Endodermal cell (in vitro differentiated cells): Measurements from ENCODE around the gene TMEM80. TPM values are rescaled to one million over a fixed set of nuclear protein-coding genes. Genes with fewer than 3 reads are reported as not detected.
"Not testable (repeated sequence)": the region's sequence is repeated elsewhere in the genome, so short reads cannot be mapped to it uniquely, and the experiment has no call there.

ENCODE experiments used
- DNase-seq: peaks from one replicate; pipeline ENCODE4 v3.0.0-alpha.2; 2017
- H3K27ac ChIP-seq: 2 replicates; pipeline ENCODE4 v1.5.1; 2013; ENCODE audit warnings: mild to moderate bottlenecking, low read depth, low read length, moderate library complexity
- H3K27me3 ChIP-seq: 2 replicates; pipeline ENCODE4 v1.6.1; 2013; ENCODE audit warnings: mild to moderate bottlenecking, low read length, moderate library complexity; ENCODE audit not compliant: insufficient read depth, control insufficient read depth, poor library complexity, severe bottlenecking
- H3K36me3 ChIP-seq: 2 replicates; pipeline ENCODE4 v1.7.0; 2013; ENCODE audit warnings: mild to moderate bottlenecking, low read length, moderate library complexity; ENCODE audit not compliant: control insufficient read depth, insufficient read depth
- H3K4me1 ChIP-seq: one replicate; pipeline ENCODE4 v1.7.0; 2013; ENCODE audit warnings: low read length; ENCODE audit not compliant: control insufficient read depth, insufficient read depth
- H3K4me3 ChIP-seq: 2 replicates; pipeline ENCODE4 v1.5.1; 2013; ENCODE audit warnings: mild to moderate bottlenecking, low read length, moderate library complexity
- H3K9ac ChIP-seq: 2 replicates; pipeline ENCODE4 v1.6.1; 2013; ENCODE audit warnings: mild to moderate bottlenecking, low read length, moderate library complexity; ENCODE audit not compliant: poor library complexity, severe bottlenecking; ENCODE audit errors: extremely low read depth
- H3K9me3 ChIP-seq: 2 replicates; pipeline ENCODE4 v1.6.1; 2013; ENCODE audit warnings: mild to moderate bottlenecking, low read length, moderate library complexity; ENCODE audit not compliant: control insufficient read depth
- H3K27ac Mint-ChIP-seq: 2 replicates; pipeline ENCODE4 v1.8.0; 2020; ENCODE audit warnings: mixed read lengths
- H3K27me3 Mint-ChIP-seq: 2 replicates; pipeline ENCODE4 v1.8.0; 2021; ENCODE audit warnings: mild to moderate bottlenecking, mixed read lengths; ENCODE audit not compliant: insufficient read depth
- H3K36me3 Mint-ChIP-seq: 2 replicates; pipeline ENCODE4 v1.8.0; 2020; ENCODE audit warnings: low read depth, mixed read lengths
- H3K4me1 Mint-ChIP-seq: 2 replicates; pipeline ENCODE4 v1.8.0; 2020; ENCODE audit warnings: mixed read lengths
- H3K4me3 Mint-ChIP-seq: 2 replicates; pipeline ENCODE4 v1.8.0; 2020; ENCODE audit warnings: mild to moderate bottlenecking, moderate library complexity, mixed read lengths
- H3K9me3 Mint-ChIP-seq: 2 replicates; pipeline ENCODE4 v1.8.0; 2020; ENCODE audit warnings: mild to moderate bottlenecking, mixed read lengths
- WGBS, 2 experiments: methylation state at CpG; one replicate each; pipeline versions ENCODE4 v1.1.5 to v1.1.7; 2013; ENCODE audit warnings: missing lambda C conversion rate in 2 of 2, mixed read lengths in 1 of 2; ENCODE audit not compliant: insufficient coverage in 1 of 2, insufficient read length in 1 of 2; 5-methylcytosine and 5-hydroxymethylcytosine counted together
- total RNA-seq, 2 donors: library from RNA; stranded (reverse); fragmentation: NEBNext Ultra II Directional in 1 of 2; extraction: Animal tissue kit (Norgen Biotek cat#: 25700) in 1 of 2; gene quantifications; 2 replicates in 1 of 2; 3 replicates in 1 of 2; pipeline ENCODE4 v1.2.1, GENCODE V29; 2021
- TF ChIP-seq, protein P1 (sequence below): fragments of 200-600 bp; sonication (generic); conservative IDR thresholded peaks from 2 replicates; pipeline ENCODE4 v1.5.0; 2021; ENCODE audit warnings: antibody characterized with exemption, mild to moderate bottlenecking

Gene TMEM80
- total RNA-seq, 2 donors from 2014 or later: 13.2 to 19.1 TPM

DNA sequence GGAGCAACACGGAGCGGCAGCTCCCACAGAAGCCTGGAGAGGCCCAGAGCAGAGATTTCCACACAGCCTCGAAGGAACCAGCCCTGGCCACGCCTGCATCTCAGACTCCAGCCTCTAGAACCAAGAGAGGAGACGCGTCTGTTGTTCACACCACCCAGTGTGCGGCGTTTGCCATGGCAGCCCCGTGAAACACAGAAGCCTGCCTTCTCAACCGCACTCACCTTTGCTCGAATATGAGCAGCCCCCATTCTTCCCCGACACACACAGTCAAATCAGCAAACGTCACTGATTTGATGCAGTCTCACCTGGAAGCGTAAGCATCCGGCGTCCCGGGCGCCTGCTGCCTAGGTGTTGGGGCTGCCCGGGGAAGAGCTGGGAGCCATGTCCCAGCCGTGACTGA lies 37.5 kb downstream of the TMEM80 start:
- Mint-ChIP-seq H3K9me3 (peaks cover 14% of the 10 kb centered on the region), H3K36me3 (peaks cover 3% of the 10 kb centered on the region), H3K27me3 (peaks cover 12% of the 10 kb centered on the region), H3K4me1 (no peaks in the 10 kb centered on the region), H3K4me3 (no peak overlapping the region), H3K27ac (no peak overlapping the region)
- Histone ChIP-seq H3K27me3 (no peaks in the 10 kb centered on the region), H3K27ac (no peak overlapping the region), H3K36me3 (no peaks in the 10 kb centered on the region), H3K4me1 (no peaks in the 10 kb centered on the region), H3K9ac (no peak overlapping the region), H3K4me3 (no peak overlapping the region), H3K9me3 (no peaks in the 10 kb centered on the region)
- TF ChIP-seq, protein P1, sequence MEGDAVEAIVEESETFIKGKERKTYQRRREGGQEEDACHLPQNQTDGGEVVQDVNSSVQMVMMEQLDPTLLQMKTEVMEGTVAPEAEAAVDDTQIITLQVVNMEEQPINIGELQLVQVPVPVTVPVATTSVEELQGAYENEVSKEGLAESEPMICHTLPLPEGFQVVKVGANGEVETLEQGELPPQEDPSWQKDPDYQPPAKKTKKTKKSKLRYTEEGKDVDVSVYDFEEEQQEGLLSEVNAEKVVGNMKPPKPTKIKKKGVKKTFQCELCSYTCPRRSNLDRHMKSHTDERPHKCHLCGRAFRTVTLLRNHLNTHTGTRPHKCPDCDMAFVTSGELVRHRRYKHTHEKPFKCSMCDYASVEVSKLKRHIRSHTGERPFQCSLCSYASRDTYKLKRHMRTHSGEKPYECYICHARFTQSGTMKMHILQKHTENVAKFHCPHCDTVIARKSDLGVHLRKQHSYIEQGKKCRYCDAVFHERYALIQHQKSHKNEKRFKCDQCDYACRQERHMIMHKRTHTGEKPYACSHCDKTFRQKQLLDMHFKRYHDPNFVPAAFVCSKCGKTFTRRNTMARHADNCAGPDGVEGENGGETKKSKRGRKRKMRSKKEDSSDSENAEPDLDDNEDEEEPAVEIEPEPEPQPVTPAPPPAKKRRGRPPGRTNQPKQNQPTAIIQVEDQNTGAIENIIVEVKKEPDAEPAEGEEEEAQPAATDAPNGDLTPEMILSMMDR: no peak
- WGBS, 2 experiments: 95 to 97% methylated on average over 16 to 20 of the region's 20 CpGs
- no peak for DNase-seq

DNA sequence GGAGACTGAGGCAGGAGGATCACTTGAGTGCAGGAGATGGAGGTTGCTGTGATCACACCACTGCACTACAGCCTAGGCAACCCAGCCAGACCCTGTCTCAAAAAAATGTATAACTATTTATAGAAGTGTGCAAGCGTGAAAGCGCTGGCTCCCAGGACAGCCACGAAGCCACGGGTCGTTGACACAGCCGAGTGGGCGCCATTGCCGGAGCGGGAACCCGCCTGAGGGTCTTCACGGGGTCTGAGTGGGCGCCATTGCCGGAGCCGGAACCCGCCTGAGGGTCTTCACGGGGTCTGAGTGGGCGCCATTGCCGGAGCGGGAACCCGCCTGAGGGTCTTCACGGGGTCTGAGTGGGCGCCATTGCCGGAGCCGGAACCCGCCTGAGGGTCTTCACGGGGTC lies 38.9 kb downstream of the TMEM80 start:
- H3K9me3 ChIP-seq, H3K36me3 ChIP-seq, H3K27ac ChIP-seq, H3K4me3 ChIP-seq, H3K4me1 ChIP-seq, H3K9ac ChIP-seq, H3K4me1 Mint-ChIP-seq, H3K27ac Mint-ChIP-seq, H3K4me3 Mint-ChIP-seq, H3K27me3 ChIP-seq, H3K36me3 Mint-ChIP-seq, DNase-seq: not testable (repeated sequence)
- Mint-ChIP-seq H3K27me3 (peaks cover 12% of the 10 kb centered on the region), H3K9me3 (peaks cover 14% of the 10 kb centered on the region)
- WGBS, 2 experiments: 95% methylated on average over 10 of the region's 26 CpGs; no CpG with 5 or more reads in 1 of the 2 experiments

DNA sequence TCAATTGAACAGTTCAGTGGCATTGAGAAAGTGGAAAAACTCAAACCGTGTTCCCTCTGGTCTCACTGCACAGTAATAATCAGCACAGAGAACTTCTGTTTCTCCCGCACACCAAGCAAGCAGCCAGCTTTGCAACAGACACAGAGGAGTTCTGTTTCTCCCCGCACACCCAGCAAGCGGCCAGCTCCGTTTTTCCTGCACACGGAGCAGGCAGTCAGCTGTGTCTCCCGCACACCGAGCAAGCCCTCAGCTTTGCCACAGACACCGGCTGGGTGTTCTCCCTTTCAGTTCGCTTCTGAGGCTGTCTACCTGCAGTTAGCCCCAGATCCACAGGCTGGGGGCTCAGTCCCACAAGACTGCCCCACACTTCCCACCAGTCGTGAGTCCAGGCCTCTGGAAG lies 41.8 kb downstream of the TMEM80 start:
- Mint-ChIP-seq H3K27ac (no peak overlapping the region), H3K9me3 (peaks cover 14% of the 10 kb centered on the region), H3K27me3 (peaks cover 12% of the 10 kb centered on the region), H3K4me1 (no peaks in the 10 kb centered on the region), H3K36me3 (peaks cover 3% of the 10 kb centered on the region), H3K4me3 (no peak overlapping the region)
- Histone ChIP-seq H3K36me3 (no peaks in the 10 kb centered on the region), H3K27me3 (no peaks in the 10 kb centered on the region), H3K27ac (peak overlapping the region; percentile 38), H3K9ac (no peak overlapping the region), H3K4me1 (peaks cover 1% of the 10 kb centered on the region), H3K4me3 (no peak overlapping the region), H3K9me3 (peaks cover 5% of the 10 kb centered on the region)
- 89 to 93% methylated on average over 10 to 11 of the region's 11 CpGs for WGBS, 2 experiments
- DNase-seq: no peak
- TF ChIP-seq, protein P1: no peak

DNA sequence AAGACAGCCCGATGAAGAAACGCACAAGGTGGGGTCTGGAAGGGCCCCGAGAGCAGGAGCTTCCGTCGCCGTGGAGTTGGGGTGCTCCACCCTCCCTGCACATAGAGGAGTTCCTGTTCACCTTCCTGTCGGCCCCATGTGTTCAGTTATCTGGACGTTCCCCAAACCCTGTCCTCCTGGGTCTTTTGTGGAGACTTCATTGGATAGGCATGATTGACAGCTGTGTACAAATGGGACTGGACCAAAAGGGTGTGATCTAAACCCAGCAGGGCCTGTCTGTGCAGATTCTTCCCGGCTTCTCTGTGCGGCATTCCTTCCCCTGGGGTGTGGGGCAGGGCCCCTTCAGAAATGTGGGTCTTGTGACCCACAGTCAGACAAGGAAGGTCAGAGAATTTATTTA lies 42.3 kb downstream of the TMEM80 start:
- H3K27ac Mint-ChIP-seq, H3K9me3 ChIP-seq, H3K27me3 ChIP-seq, H3K4me1 ChIP-seq, H3K4me1 Mint-ChIP-seq, DNase-seq, H3K27ac ChIP-seq, H3K4me3 Mint-ChIP-seq, H3K4me3 ChIP-seq, H3K36me3 ChIP-seq, H3K36me3 Mint-ChIP-seq, H3K9ac ChIP-seq: not testable (repeated sequence)
- H3K27me3 Mint-ChIP-seq: peaks cover 12% of the 10 kb centered on the region
- WGBS, 2 experiments: 81 to 88% methylated on average over 9 to 10 of the region's 10 CpGs
- peaks cover 14% of the 10 kb centered on the region for H3K9me3 Mint-ChIP-seq
